ENCODE measurements around the gene UBXN2A.
"Not testable (repeated sequence)": the region's sequence is repeated elsewhere in the genome, so short reads cannot be mapped to it uniquely, and the experiment has no call there.

Gene UBXN2A

DNA sequence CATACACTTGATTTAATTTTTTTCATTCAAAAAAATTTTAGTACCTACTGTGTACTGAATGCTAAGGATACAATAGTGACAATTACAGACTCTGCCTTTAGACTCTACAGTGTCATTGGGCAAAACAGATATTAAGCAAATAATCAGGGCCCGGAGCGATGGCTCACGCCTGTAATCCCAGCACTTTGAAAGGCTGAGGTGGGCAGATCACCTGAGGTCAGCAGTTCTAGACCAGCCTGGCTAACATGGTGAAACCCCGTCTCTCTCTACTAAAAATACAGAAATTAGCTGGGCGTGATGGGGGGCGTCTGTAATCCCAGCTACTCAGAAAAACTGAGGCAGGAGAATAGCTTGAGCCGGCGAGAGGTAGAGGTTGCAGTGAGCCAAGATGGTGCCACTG, 1.4 kb downstream of the UBXN2A start:
- DNase-seq (ENCODE audit: low read depth in 2 of 2), result no peak

GRCh38 chr2:23943666-23944065, 3.4 kb downstream of the UBXN2A start:
- DNase-seq (ENCODE audit: low read depth in 2 of 2), result no peak

GRCh38 chr2:23944527-23944926, 4.3 kb downstream of the UBXN2A start:
- DNase-seq (ENCODE audit: low read depth in 2 of 2), result no peak

- DNase-seq (ENCODE audit: low read depth in 2 of 2), result no peak
These were observed 4.7 kb downstream of the UBXN2A start for GRCh38 chr2:23944976-23945375.

DNA sequence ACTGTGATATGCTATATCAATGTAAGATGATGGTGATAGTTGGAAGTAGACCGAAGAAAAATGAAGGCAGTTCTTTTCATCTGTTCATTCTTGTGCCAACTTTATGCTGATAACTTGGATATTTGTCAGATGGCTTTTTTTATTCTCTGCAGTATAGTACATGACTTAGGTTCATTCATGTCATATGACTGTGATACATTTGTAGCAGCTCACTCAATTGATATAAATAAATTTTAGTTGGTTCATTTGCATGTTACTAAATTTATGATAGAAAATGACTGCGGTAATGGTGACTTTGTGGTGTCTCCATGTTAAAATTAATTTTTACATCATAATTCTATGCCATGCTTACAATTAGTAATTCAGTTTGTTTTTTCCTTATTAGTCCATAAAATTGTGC, 7.1 kb downstream of the UBXN2A start:
- no peak for DNase-seq (ENCODE audit: low read depth in 2 of 2)

DNA sequence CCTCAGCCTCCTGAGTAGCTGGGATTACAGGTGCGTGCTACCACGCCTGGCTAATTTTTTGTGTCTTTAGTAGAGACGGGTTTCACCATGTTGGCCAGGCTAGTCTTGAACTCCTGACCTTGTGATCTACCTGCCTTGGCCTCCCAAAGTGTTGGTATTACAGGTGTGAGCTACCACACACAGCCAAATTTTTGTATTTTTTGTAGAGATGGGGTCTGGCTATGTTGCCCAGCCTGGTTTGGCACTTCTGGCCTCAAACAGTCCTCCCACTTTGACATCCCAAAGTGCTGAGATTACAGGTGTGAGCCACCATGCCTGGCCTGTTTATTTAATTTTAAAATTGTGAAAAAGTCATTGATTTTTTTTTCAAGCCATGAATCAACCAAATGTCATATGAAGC, 12.3 kb downstream of the UBXN2A start:
- not testable (repeated sequence) for DNase-seq (ENCODE audit: low read depth in 2 of 2)

- no peak for DNase-seq (ENCODE audit: low read depth in 2 of 2)
These were observed 13.4 kb downstream of the UBXN2A start for GRCh38 chr2:23953625-23954024.

GRCh38 chr2:23954325-23955014, 14.2 kb downstream of the UBXN2A start:
- DNase-seq (ENCODE audit: low read depth in 2 of 2), result no peak

DNA sequence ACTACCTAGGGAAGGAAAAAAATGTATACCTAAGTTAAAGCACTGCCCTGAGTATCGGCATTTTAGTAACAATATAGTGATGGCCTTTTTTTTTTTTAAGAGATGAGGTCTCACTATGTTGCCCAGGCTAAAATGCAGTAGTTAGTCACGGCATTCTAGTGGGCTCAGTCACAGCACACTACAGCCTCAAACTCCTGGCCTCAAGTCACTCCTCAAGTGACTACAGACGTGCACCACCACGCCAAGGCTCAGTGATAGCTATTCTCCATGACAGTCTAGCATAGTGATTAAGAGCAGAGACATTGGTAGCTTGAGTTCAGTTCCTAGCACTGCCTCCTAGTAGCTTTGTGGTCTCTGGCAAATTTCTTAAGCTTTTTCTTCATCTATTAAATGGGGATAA, 27.6 kb downstream of the UBXN2A start:
- DNase-seq (ENCODE audit: low read depth in 2 of 2), result no peak

GRCh38 chr2:23976883-23977282, 36.6 kb downstream of the UBXN2A start:
- DNase-seq (ENCODE audit: low read depth in 2 of 2), result no peak

DNA sequence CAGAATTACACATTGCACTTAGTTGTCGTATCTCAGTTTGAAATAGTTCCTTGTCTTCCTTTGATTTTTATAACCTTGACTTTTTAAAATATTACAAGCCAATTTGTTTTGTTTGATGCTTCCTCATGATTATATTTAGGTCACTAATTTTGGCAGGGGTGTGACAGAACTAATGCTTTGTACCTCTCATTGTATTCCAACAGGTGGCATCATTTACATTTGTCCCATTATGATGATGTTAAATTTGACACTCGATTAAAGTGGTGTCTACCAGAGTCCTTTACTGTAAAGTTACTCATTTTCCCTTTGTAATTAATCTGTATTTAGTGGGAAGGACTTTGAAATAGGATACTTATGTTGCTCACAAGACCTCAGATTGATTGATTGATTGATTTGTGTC, 48.1 kb downstream of the UBXN2A start:
- DNase-seq (ENCODE audit: low read depth in 2 of 2), result no peak

- no peak for DNase-seq (ENCODE audit: low read depth in 2 of 2)
These were observed 52.7 kb downstream of the UBXN2A start for GRCh38 chr2:23992931-23993330.

DNA sequence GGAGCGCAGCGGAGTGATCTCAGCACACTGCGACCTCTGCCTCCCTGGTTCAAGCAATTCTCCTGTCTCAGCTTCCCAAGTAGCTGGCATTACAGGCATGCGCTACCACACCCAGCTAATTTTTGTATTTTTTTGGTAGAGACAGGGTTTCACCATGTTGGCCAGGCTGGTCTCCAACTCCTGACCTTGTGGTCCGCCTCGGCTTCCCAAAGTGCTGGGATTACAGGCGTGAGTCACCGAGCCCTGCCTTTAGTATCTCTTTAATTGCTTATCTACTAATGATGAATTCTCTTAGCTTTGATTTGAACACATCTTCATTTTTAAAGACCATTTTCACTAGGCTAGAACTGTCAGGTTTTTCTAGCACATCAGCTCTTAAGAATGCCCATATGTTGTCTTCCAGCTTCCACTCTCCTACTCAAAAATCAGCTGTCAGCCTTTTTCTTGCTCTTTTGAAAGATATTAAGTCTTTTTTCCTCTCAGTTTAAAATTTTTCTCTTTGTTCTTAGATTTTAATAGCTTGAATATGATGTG, 53.5 kb downstream of the UBXN2A start:
- no peak for DNase-seq (ENCODE audit: low read depth in 2 of 2)

DNA sequence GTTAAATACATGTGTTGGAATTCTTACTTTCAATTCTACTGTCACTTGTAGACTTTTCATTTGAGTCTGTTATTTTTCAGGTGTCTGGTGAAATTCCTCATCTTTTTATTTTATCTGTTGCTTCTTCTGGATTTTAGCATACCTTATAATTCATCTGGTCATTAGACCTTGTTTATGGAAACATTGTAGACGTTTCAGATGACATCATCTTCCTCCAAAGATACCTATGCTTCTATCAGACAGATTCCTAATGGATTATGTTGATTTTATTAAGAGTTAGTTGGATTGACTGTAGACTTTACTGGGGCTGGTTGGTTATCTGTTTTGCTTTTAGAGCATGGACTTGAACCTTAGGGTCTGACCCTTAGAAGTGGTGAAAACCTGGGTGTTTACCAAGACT, 54.3 kb downstream of the UBXN2A start:
- no peak for DNase-seq (ENCODE audit: low read depth in 2 of 2)

- DNase-seq (ENCODE audit: low read depth in 2 of 2), result no peak
These were observed 67.4 kb downstream of the UBXN2A start for GRCh38 chr2:24007693-24008092.

GRCh38 chr2:24008672-24009366, 68.6 kb downstream of the UBXN2A start:
- DNase-seq (ENCODE audit: low read depth in 2 of 2), result no peak

DNA sequence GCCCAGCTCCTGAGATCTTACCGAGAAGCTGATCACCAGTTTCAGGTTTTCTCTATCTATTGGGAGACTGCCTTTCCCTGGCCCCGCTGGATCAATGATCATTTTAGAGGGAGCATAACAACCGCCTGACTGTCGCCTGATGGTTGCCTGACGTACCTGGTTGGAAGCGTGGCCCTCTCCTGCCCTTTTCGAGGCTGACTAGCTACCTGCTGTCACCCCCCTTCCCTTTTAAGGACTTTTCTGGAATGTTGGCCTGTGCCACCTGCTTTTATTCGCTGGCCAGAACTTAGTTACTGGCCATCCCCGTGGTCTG, 69.1 kb downstream of the UBXN2A start:
- DNase-seq (ENCODE audit: low read depth in 2 of 2), result no peak

DNA sequence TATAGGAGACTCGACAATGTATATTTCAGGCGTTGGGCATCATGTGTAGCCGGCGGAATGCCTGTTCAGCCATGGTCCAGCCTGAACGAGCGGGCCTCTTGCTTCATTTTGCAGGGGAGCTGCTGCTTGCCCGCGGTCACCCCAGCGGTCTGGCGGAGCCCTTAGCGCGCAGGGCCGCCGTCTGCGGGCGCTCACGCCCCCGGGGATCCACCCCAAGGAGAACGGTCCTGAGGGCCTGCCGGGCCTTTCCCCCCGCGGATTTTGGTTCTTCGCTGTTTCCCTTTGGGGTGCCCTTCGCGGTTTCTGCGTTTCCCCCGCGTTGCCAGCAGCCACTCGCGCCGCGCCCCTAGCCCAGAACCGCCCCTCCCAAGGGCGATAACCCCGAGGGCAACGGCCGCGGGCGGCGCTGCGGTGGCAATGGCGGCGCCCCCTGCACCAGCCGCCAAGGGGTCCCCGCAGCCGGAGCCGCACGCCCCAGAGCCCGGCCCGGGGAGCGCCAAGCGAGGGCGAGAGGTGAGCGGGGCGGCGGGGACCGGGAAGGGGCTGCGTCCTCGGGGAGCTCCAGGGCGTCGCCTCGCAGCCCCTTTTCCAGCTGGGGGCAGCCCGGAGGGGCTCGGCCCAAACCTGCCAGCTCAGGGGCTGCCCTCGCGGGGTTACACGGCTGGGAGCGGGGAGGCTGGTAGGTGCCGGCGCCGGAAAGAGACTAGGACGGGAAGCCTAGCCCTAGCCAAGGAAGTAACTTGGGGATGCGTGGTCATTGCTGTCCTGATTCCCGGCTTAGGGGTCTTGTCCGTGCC, 69.6 kb downstream of the UBXN2A start, which contains the start of gene MFSD2B:
MFSD2B (plus strand) TSS at position 406 of the 797 bp plus-strand sequence; CDS start at position 418, 12 bp downstream.
- DNase-seq (ENCODE audit: low read depth in 2 of 2), result no peak

DNA sequence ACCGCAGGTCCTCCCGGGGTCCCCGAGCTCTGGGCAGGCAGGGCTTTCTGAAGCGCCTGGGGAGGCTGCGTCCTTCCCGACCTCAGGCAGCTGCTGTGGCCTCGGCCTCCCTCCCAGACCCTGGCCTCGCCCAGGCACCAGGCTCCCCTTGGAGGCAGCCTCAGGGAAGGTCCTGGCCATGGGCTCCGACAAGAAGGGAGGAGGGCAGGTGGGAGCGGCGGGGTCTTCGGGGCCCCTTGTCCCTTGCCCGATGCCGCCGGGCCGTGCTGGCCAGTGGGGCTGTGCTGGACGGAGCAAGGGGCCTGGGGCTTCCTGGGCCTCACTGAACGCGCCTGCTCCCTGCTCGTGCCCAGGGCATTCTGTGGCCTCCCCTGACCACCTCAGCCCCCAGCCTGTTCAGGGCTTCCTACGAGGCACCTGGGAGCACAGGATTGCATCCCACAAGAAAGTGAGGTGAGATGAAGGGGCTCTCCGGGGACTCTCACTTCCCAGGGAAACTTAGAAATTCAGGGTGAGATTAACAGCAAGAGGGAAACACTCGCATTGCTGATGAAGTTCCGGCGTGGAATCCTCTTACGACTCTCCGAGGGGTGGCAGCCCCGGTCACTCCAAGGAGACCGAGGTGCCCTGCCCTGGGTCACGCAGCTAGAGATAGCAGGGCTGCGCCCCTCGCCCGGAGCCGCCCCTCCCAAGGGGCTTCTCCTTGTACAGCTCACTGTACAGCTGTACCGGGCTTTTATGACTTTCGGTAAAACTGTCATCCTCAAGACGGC, 70.4 kb downstream of the UBXN2A start:
- no peak for DNase-seq (ENCODE audit: low read depth in 2 of 2)

DNA sequence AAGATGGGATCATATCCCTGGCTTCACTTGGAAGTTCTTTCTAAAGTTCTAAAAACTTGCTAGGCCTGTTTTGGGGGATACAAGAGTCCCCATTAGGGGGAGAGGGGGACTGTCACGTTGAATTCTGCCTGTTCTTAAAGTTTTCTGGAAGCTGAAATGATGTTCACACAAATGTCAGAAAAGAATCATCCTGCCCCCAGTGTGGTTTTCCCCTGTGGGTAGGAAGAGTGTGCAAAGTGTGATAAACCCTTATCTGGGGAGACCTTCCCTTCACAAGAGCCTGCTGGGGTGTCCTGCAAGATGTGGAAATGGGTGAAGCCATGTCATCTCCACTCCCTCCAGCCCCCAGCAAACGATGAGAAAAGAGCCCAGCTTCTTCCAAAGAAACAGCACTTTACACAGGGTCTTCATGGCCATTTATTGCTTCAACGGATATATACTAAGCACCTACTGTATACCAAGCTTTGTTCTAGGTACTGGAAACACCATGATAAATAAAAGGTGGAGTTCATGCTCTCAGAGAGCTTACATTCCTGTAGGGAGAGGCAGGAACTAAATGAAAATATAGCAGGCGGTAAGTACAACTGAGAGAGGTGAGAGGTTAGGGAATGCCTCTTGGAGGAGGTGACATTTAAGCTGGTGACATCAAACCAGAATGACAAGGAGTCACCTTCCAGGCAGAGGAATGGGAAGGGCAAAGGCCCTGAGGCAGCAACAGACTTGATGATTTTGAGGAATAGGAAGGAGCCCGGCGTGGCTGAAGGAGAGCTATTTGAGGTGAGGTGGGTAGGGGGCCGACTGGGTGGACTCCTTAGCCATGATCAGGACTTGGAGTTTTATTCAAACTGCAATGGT, 71.2 kb downstream of the UBXN2A start:
- DNase-seq (ENCODE audit: low read depth in 2 of 2), result no peak

All from stimulated activated CD8-positive, alpha-beta memory T cell treated with anti-CD3 and anti-CD28 coated beads, Interleukin-2, amount 100 ng/mL, for 1 hour (primary cell).